GM12878 (cell line): ENCODE results near the gene ADGRV1. TPM values are rescaled to one million over a fixed set of nuclear protein-coding genes. Genes with fewer than 3 reads are reported as not detected.

Experiments used
- EZH2 ChIP-seq: IDR thresholded peaks from 2 replicates; pipeline ENCODE4 v1.6.1; 2012; ENCODE audit warnings: low read depth, mild to moderate bottlenecking, control low read depth, inconsistent platforms, low read length, borderline replicate concordance; ENCODE audit not compliant: control insufficient read depth
- polyA plus RNA-seq, 11 experiments: library from polyadenylated mRNA; depleted of rRNA in 4 of 11; unstranded in 6 of 11; stranded (reverse) in 5 of 11; fragments of >200 nt; fragmentation: Nextera tagmentation in 4 of 11; fragmentation: Illumina TruSeq in 1 of 11; extraction: Ambion mirVana in 4 of 11; extraction: Trizol in 1 of 11; gene quantifications; 1 replicate in 1 of 11; 2 replicates in 10 of 11; pipeline versions ENCODE4 v1.2.1 to v1.2.3, GENCODE V29; 2011 to 2016; ENCODE audit warnings: inconsistent platforms in 2 of 11, missing spikeins in 2 of 11, low read depth in 1 of 11
- total RNA-seq, 4 experiments: library from RNA; depleted of rRNA in 3 of 4; stranded (reverse); fragments of >200 nt in 3 of 4; fragmentation: Illumina TruSeq in 1 of 4; extraction: Trizol in 1 of 4; gene quantifications; 2 replicates each; pipeline versions ENCODE4 v1.2.1 to v1.2.3, GENCODE V29; 2013 to 2021
- TF ChIP-seq, protein P1 (sequence below): fragments of 450-650 bp; IDR thresholded peaks from 2 replicates; pipeline ENCODE4 v1.6.1; 2017; ENCODE audit warnings: mild to moderate bottlenecking, moderate library complexity
- TF ChIP-seq, protein P2 (sequence below): IDR thresholded peaks from 2 replicates; pipeline ENCODE4 v1.6.1; 2012; ENCODE audit warnings: low read depth, low read length, improper control_type of control experiment
- TF ChIP-seq, protein P3 (sequence below): fragments of 450-650 bp; formaldehyde crosslinking; IDR thresholded peaks from 2 replicates; pipeline ENCODE4 v1.5.0; 2022; ENCODE audit warnings: mild to moderate bottlenecking, missing genetic modification characterization

Gene ADGRV1
- total and polyA plus RNA-seq, 10 of the 15 experiments (the other 5 are each of a cell fraction or from before 2014, with no cell fraction given), result 0.04 to 8.1 (median 0.16) TPM; not detected in 1

DNA sequence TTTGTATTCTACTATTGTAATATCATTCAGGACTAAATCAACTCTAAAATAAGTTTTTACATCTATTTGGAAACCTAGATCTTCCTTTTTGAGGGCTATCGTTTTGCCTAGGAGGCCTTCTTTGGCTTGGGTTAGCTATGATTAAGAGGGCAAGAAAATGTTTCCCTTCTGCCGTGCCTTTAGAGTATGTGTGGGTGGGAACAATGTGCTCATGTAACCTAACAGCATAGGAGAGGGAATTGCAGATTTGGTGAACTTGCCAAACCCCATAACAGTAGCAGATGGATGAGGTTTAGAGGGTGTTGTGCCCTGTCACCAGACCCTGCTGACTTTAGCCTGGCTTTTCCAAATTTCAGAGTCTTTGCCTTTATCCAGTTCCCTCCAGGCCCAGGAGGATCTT is 339.0 kb downstream of the ADGRV1 start (continued):
- TF ChIP-seq, protein P1, sequence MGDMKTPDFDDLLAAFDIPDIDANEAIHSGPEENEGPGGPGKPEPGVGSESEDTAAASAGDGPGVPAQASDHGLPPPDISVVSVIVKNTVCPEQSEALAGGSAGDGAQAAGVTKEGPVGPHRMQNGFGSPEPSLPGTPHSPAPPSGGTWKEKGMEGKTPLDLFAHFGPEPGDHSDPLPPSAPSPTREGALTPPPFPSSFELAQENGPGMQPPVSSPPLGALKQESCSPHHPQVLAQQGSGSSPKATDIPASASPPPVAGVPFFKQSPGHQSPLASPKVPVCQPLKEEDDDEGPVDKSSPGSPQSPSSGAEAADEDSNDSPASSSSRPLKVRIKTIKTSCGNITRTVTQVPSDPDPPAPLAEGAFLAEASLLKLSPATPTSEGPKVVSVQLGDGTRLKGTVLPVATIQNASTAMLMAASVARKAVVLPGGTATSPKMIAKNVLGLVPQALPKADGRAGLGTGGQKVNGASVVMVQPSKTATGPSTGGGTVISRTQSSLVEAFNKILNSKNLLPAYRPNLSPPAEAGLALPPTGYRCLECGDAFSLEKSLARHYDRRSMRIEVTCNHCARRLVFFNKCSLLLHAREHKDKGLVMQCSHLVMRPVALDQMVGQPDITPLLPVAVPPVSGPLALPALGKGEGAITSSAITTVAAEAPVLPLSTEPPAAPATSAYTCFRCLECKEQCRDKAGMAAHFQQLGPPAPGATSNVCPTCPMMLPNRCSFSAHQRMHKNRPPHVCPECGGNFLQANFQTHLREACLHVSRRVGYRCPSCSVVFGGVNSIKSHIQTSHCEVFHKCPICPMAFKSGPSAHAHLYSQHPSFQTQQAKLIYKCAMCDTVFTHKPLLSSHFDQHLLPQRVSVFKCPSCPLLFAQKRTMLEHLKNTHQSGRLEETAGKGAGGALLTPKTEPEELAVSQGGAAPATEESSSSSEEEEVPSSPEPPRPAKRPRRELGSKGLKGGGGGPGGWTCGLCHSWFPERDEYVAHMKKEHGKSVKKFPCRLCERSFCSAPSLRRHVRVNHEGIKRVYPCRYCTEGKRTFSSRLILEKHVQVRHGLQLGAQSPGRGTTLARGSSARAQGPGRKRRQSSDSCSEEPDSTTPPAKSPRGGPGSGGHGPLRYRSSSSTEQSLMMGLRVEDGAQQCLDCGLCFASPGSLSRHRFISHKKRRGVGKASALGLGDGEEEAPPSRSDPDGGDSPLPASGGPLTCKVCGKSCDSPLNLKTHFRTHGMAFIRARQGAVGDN, result no peak
- TF ChIP-seq, protein P2, sequence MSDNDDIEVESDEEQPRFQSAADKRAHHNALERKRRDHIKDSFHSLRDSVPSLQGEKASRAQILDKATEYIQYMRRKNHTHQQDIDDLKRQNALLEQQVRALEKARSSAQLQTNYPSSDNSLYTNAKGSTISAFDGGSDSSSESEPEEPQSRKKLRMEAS, result no peak
- TF ChIP-seq, protein P3, sequence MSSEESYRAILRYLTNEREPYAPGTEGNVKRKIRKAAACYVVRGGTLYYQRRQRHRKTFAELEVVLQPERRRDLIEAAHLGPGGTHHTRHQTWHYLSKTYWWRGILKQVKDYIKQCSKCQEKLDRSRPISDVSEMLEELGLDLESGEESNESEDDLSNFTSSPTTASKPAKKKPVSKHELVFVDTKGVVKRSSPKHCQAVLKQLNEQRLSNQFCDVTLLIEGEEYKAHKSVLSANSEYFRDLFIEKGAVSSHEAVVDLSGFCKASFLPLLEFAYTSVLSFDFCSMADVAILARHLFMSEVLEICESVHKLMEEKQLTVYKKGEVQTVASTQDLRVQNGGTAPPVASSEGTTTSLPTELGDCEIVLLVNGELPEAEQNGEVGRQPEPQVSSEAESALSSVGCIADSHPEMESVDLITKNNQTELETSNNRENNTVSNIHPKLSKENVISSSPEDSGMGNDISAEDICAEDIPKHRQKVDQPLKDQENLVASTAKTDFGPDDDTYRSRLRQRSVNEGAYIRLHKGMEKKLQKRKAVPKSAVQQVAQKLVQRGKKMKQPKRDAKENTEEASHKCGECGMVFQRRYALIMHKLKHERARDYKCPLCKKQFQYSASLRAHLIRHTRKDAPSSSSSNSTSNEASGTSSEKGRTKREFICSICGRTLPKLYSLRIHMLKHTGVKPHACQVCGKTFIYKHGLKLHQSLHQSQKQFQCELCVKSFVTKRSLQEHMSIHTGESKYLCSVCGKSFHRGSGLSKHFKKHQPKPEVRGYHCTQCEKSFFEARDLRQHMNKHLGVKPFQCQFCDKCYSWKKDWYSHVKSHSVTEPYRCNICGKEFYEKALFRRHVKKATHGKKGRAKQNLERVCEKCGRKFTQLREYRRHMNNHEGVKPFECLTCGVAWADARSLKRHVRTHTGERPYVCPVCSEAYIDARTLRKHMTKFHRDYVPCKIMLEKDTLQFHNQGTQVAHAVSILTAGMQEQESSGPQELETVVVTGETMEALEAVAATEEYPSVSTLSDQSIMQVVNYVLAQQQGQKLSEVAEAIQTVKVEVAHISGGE (CRISPR knock-in tag), result no peak
- TF ChIP-seq EZH2, result no peak
